Esophagus muscularis mucosa (tissue), 4 donors: ENCODE results near the gene NR3C2. TPM values are rescaled to one million over a fixed set of nuclear protein-coding genes. Genes with fewer than 3 reads are reported as not detected.

Experiments used
- DNase-seq: peaks from one replicate; pipeline ENCODE4 v3.0.0-alpha.2; 2017; ENCODE audit errors: extremely low spot score
- H3K27ac ChIP-seq, 4 donors: fragments of 200-600 bp; sonication (generic); replicated peaks in 1 of 4; 1 replicate in 3 of 4; 2 replicates in 1 of 4; pipeline ENCODE4 v1.5.1; 2016 to 2019; ENCODE audit warnings: mild to moderate bottlenecking in 1 of 4
- H3K27me3 ChIP-seq, 4 donors: fragments of 200-600 bp; sonication (generic); one replicate each; pipeline versions ENCODE4 v1.5.1 to v1.6.0; 2016 to 2019
- H3K36me3 ChIP-seq, 4 donors: fragments of 200-600 bp; sonication (generic); one replicate each; pipeline ENCODE4 v1.5.1; 2016 to 2019
- H3K4me1 ChIP-seq, 4 donors: fragments of 200-600 bp; sonication (generic); one replicate each; pipeline ENCODE4 v1.5.1; 2016 to 2019
- H3K4me3 ChIP-seq, 4 donors: fragments of 200-600 bp; sonication (generic); 1 replicate in 2 of 4; 2 replicates in 2 of 4; pipeline ENCODE4 v1.5.1; 2016 to 2019; ENCODE audit warnings: mild to moderate bottlenecking in 4 of 4, moderate library complexity in 1 of 4
- H3K9me3 ChIP-seq, 4 donors: fragments of 200-600 bp; sonication (generic); 1 replicate in 3 of 4; 2 replicates in 1 of 4; pipeline ENCODE4 v1.5.1; 2016 to 2019
- CTCF ChIP-seq, 3 experiments: fragments of 200-600 bp in 2 of 3; fragments of 450-650 bp in 1 of 3; sonication (generic) in 2 of 3; IDR thresholded peaks; one replicate each; pipeline ENCODE4 v1.5.1; 2017 to 2019; ENCODE audit warnings: antibody characterized with exemption in 3 of 3, mild to moderate bottlenecking in 2 of 3, moderate library complexity in 1 of 3
- EP300 ChIP-seq: sonication (generic); formaldehyde crosslinking; IDR thresholded peaks from one replicate; pipeline ENCODE4 v1.6.1; 2017; ENCODE audit warnings: antibody characterized with exemption
- POLR2A ChIP-seq: fragments of 450-650 bp; IDR thresholded peaks from one replicate; pipeline ENCODE4 v1.6.1; 2017; ENCODE audit warnings: antibody characterized with exemption, moderate library complexity, mild to moderate bottlenecking, low read depth
- POLR2AphosphoS5 ChIP-seq, 2 donors: sonication (generic); formaldehyde crosslinking; IDR thresholded peaks; one replicate each; pipeline ENCODE4 v1.6.1; 2017; ENCODE audit warnings: antibody characterized with exemption in 2 of 2
- WGBS: methylation state at CpG from one replicate; pipeline ENCODE4 v1.1.5; 2018; 5-methylcytosine and 5-hydroxymethylcytosine counted together
- intact Hi-C: fragments of 100-400 bp; cut with DNase I; formaldehyde crosslinking; loops from one replicate; pipeline ENCODE4 v1.15.1; 2023
- total RNA-seq, 4 donors: library from RNA; depleted of rRNA; stranded (reverse); fragments of >200 nt; gene quantifications; one replicate each; pipeline versions ENCODE4 v1.1.0 to v1.2.1, GENCODE V29; 2016

NR3C2 gene
- total RNA-seq, 4 donors from 2014 or later, result 10.0 to 14.6 (median 12.1) TPM

GRCh38 chr4:148425327-148426110, 16.7 kb downstream of the NR3C2 start:
- Histone ChIP-seq H3K36me3 (no peaks in the 10 kb centered on the region), H3K4me1 (peaks cover 2 to 38% (median 26%) of the 10 kb centered on the region in 4 donors), H3K9me3 (no peaks in the 10 kb centered on the region), H3K27me3 (no peaks in the 10 kb centered on the region), H3K4me3 (no peak overlapping the region), H3K27ac (no peak overlapping the region)
- DNase-seq, result no peak
- TF ChIP-seq CTCF (IDR thresholded peaks at IDR 0.05) (no peak), EP300 (no peak), POLR2AphosphoS5 (IDR thresholded peaks at IDR 0.05) (no peak), POLR2A (no peak)
- intact Hi-C loops, result no loop called here
- 78% methylated on average over 5 of the region's 5 CpGs for WGBS

GRCh38 chr4:148420397-148420796, 21.8 kb downstream of the NR3C2 start:
- H3K4me3 ChIP-seq, result no peak overlapping the region
- DNase-seq, result no peak
- intact Hi-C loops, result no loop called here
- no peaks in the 10 kb centered on the region for H3K36me3 ChIP-seq
- WGBS, result 67% methylated on average over 2 of the region's 2 CpGs
- no peaks in the 10 kb centered on the region for H3K9me3 ChIP-seq
- H3K27me3 ChIP-seq, result no peaks in the 10 kb centered on the region
- H3K27ac ChIP-seq, result no peak overlapping the region
- H3K4me1 ChIP-seq, result peaks cover 5 to 16% (median 9%) of the 10 kb centered on the region in 4 donors
- TF ChIP-seq EP300 (no peak), POLR2AphosphoS5 (IDR thresholded peaks at IDR 0.05) (no peak), POLR2A (no peak), CTCF (IDR thresholded peaks at IDR 0.05) (no peak)

DNA sequence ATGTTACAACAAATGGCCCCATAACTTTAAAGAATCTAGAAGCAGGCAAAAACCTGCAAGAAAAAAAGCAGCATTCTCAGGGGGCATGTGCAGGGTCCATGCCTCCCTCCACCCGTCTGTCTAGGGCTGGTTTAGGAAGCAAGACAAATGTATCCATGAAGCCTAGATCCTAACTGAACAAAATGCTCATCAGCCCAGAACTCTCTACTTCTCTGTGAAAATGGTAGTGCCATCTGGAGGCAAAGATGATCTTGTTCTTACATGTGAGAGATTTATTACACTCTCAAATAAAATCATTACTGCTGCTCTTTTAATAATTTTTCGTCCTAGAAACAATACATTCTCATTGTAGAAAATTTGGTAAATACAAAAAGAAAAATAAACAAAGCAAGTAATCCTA, 26.7 kb downstream of the NR3C2 start:
- Histone ChIP-seq H3K4me3 (no peak overlapping the region), H3K27ac (no peak overlapping the region), H3K27me3 (no peaks in the 10 kb centered on the region), H3K36me3 (no peaks in the 10 kb centered on the region), H3K4me1 (peaks cover 0 to 12% (median 8%) of the 10 kb centered on the region in 4 donors), H3K9me3 (no peaks in the 10 kb centered on the region)
- intact Hi-C loops, result no loop called here
- WGBS, result 86% methylated on average over 2 of the region's 2 CpGs
- TF ChIP-seq POLR2AphosphoS5 (IDR thresholded peaks at IDR 0.05) (no peak), EP300 (no peak), POLR2A (no peak), CTCF (IDR thresholded peaks at IDR 0.05) (no peak)
- DNase-seq, result no peak

DNA sequence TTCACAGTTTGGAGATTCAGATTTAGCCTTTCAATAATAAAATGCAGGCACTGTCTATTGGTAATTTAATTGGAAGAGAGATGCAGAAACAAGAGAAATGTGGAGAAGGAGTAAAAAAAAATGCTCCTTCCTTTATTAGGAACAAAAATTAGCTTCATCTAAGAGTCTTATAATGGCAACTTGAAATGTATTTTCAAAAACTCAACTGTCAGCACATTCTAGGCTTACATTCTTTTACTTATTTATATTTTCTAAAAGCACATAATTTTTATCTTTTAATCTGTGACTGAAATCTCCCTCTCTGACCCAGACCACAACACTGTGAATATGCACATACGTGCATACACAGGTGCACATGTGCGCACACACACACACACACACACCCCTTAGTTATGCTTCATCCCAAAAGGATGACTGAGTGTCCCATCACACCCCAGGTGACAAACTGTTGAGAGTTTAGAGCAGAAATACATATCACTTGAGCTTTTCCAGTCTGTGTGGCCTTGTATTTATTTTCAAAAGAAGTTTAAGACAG, 29.7 kb downstream of the NR3C2 start:
- intact Hi-C loops, result no loop called here
- TF ChIP-seq CTCF (IDR thresholded peaks at IDR 0.05) (no peak), POLR2A (no peak), EP300 (no peak), POLR2AphosphoS5 (IDR thresholded peaks at IDR 0.05) (no peak)
- WGBS, result 100% methylated on average over 2 of the region's 2 CpGs

More for the DNA sequence above, 29.7 kb downstream of the NR3C2 start:
- no peak for DNase-seq
- Histone ChIP-seq H3K4me3 (no peak overlapping the region), H3K27me3 (no peaks in the 10 kb centered on the region), H3K4me1 (peaks cover 0 to 12% (median 8%) of the 10 kb centered on the region in 4 donors), H3K9me3 (no peaks in the 10 kb centered on the region), H3K27ac (no peak overlapping the region), H3K36me3 (no peaks in the 10 kb centered on the region)
